ENCODE data around the gene DDX51.

The DDX51 gene, protein sequence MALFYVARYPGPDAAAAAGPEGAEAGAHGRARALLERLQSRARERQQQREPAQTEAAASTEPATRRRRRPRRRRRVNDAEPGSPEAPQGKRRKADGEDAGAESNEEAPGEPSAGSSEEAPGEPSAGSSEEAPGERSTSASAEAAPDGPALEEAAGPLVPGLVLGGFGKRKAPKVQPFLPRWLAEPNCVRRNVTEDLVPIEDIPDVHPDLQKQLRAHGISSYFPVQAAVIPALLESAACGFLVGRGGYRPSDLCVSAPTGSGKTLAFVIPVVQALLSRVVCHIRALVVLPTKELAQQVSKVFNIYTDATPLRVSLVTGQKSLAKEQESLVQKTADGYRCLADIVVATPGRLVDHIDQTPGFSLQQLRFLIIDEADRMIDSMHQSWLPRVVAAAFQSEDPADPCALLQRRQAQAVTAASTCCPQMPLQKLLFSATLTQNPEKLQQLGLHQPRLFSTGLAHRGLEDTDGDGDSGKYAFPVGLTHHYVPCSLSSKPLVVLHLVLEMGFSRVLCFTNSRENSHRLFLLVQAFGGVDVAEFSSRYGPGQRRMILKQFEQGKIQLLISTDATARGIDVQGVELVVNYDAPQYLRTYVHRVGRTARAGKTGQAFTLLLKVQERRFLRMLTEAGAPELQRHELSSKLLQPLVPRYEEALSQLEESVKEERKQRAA

DNA sequence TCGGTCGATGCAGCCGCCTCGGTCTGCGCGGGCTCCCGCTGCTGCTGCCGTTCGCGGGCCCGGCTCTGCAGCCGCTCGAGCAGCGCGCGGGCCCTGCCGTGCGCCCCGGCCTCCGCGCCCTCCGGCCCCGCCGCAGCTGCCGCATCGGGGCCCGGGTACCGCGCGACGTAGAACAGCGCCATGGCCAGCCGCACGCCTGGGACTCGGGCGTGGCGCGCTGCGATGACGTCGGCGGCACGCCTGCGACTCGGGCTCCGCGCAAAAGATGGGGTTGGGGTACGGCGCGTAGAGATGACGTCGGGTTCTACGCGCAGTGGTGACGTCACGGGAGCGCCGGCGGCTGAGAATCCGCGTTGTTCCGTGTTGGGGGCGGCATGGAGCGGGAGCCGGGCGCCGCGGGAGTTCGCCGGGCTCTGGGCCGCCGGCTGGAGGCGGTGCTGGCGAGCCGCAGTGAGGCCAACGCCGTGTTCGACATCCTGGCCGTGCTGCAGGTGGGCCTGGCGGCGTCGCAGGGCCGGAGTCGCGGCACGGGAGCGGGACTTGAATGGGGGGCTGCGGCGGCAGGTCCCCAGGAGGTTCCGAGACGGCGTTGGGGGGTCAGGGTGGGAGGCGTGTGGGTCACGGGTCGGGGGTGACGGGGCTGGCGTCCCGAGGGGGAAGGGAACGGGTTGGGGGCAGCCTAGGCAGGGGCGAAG lies at the start of gene DDX51, which contains the start of gene NOC4L:
Gene DDX51, minus strand, starts transcription at position 205 of the 695 bp plus-strand sequence. Its CDS starts 23 bp downstream, at position 182.
Gene NOC4L, plus strand, starts transcription at position 343 of the 695 bp plus-strand sequence. Its CDS starts 32 bp downstream, at position 375.
- H3K27ac ChIP-seq, result peak within 1 kb of the TSS; percentile 86
- TF ChIP-seq, protein P1, sequence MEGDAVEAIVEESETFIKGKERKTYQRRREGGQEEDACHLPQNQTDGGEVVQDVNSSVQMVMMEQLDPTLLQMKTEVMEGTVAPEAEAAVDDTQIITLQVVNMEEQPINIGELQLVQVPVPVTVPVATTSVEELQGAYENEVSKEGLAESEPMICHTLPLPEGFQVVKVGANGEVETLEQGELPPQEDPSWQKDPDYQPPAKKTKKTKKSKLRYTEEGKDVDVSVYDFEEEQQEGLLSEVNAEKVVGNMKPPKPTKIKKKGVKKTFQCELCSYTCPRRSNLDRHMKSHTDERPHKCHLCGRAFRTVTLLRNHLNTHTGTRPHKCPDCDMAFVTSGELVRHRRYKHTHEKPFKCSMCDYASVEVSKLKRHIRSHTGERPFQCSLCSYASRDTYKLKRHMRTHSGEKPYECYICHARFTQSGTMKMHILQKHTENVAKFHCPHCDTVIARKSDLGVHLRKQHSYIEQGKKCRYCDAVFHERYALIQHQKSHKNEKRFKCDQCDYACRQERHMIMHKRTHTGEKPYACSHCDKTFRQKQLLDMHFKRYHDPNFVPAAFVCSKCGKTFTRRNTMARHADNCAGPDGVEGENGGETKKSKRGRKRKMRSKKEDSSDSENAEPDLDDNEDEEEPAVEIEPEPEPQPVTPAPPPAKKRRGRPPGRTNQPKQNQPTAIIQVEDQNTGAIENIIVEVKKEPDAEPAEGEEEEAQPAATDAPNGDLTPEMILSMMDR (conservative IDR thresholded peaks at IDR 0.05), result no peak

DNA sequence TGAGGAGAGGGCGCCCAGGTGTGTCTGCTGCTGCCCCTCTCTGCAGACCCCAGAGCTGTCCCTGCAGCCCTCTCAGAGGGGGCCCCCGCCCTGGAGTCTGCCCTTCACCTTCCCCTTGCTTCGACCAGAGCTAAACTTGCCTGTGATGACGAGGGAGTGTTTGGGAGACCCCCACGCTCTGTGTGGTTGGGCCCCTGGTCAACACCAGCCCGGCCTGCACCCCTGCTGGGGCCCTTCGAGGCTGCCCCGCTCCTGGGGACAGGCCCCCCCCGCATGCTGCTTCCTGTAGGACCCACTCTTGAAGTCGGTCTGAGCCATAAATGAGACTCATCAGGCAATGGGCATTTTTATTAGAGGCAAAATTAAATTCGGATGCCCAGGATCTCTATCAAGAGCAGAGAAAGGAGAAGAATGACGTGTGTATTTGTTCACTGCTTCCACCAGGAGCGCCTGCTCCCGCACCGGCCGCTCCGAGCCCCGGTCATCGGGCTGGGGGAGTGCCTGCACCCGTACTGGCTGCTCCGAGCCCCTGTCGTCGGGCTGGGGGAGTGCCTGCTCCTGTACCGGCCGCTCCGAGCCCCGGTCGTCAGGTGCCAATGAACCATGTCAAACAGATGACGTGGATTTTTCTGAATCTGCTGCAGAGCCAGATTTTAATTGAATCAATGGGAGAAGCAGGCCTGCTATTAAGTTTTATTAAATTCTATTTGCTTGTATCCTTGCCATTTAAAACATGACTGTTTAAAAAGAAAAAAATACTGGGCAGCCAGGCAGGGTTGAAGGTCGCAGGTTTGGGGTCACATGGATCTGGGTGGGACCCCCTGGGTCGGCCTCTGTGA lies 47.8 kb upstream of the DDX51 start:
- TF ChIP-seq, protein P1 (conservative IDR thresholded peaks at IDR 0.05), result no peak
- no peak overlapping the region for H3K27ac ChIP-seq

DNA sequence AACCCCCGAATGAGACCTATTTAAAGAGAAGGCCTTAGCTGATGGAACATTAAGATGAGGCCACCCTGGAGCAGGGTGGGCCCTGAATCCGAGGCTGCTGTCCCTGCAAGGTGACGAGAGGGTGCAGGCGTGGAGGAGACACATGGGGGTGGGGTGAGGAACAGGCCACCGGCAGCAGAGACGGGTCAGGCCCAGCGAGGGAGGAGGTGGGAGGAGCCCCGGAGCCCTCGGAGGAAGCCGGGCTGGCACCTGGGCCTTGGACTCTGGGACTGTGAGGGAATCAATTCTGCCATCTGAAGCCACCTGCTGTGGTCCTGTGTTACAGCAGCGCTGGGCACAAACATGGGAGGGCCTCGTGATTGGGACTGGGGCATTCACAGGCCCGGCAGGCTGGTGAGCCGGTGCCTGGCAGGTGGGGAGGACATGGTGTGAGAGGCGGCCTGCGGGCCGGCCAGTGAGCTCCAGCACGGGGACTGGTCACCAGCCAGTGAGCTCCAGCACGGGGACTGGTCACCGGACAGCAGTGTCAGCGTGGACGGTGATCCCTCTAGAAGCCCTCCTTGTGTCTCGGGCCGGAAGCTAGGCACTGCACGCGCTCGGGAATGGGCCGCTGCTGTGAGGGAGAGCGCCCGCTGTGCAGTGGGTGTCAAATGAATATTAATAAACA lies 46.8 kb upstream of the DDX51 start:
- peak overlapping the region; percentile 83 for H3K27ac ChIP-seq
- TF ChIP-seq, protein P1 (conservative IDR thresholded peaks at IDR 0.05), result no peak

DNA sequence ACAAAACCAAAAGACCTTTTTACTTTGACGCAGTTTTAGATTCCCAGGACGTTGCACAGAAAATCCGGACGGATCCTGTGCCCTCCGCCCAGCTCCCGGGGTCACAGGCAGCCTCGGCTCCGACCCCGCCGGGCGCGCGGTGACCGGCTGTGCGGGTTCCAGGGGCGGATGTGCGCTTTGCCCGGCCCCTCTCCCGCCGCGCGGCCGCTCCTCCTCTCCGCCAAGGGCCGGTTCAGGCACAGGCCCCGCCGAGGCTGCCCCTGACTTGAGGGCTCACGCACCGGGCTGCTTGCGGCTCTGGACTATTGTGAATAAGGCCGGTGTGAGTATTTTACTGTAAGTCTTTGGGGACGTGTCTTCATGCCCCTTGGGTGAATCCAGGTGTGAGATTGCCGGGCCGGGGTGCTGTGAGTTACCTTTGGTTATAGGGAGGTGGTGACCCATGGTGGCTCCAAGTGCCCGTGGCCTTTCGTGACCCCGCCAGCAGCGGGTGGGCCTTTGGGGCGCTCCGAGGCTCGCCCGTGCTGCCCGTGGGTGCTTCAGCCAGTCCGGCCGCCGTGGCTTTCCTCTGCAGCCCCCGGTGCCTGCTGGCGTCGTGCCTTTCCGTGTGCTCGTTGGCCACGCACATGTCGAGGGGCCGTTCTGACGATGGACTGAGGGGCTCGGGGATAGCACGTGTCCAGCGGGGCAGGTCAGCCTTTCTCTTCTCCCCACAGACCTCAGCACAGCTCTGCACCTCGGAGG lies 46.1 kb upstream of the DDX51 start:
- TF ChIP-seq, protein P1 (conservative IDR thresholded peaks at IDR 0.05), result no peak
- peak overlapping the region; percentile 83 for H3K27ac ChIP-seq

DNA sequence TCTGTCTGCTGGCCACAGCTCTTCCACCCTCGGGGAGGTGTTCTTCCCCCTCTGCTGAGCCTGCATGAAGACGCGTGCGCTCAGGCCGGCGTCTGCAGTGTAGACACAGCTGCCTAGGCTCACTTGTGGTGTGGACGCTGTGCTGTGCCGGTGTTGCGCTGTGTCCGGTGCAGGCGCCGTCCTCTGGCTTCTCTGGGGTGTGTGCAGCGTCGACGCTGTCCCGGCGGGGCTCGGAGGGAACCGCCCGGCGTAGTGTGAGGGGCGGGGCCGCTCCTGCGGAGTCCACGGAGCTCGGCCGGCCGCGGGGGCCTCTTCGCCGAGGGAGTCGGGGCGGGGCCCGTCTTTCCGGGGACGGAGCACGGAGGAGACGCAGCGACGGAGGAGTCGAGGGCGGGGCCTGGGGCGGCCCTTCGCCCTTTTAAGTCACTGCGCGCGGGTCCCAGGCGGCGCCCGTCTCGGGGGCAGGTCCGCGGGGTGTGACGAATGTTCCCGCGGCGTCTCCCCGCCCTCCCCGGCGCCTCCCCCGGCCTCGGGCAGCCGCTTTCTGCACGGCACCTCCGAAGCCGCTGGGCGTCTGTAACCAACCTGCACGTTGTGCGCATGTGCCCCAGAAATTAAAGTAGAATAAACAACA lies 45.4 kb upstream of the DDX51 start:
- TF ChIP-seq, protein P1 (conservative IDR thresholded peaks at IDR 0.05), result peak; percentile 18; the same call in 1 of the 2 replicates
- H3K27ac ChIP-seq, result peak overlapping the region; percentile 83

DNA sequence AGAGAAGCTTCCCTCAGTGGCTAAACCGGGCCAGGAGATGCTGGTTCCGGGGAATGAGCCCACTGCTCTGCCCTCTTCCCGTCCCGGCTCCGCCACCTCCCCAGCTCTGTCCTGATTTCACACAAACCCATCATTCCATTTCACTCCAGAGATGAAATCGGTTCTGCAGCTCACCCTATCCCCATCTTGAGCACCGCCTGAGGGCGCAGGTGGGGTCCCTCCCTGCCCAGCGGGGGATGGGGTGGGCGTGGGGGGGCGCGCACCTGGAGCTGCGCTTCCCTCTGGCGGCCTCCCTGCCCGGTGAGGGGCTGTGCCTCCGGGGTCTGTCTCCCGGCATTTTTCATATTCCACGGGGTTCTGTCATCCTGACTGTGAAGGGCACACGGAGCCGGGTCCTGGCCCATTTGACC lies 44.8 kb upstream of the DDX51 start:
- TF ChIP-seq, protein P1 (conservative IDR thresholded peaks at IDR 0.05), result no peak
- H3K27ac ChIP-seq, result peak overlapping the region; percentile 83

Measured in VCaP (cell line).